Fibroblast of lung (primary cell): ENCODE measurements around the gene IQSEC3. TPM values are rescaled to one million over a fixed set of nuclear protein-coding genes. Genes with fewer than 3 reads are reported as not detected.

Source experiments
- DNase-seq, 2 donors: peaks; one replicate each; pipeline versions ENCODE4 v3.0.0 to v3.0.0-alpha.2; 2010; ENCODE audit warnings: low read depth in 2 of 2
- H2AFZ ChIP-seq: 2 replicates; pipeline ENCODE4 v1.5.1; 2012; ENCODE audit warnings: low read length, control low read depth, inconsistent platforms
- H3K27ac ChIP-seq: 2 replicates; pipeline ENCODE4 v1.5.1; 2011; ENCODE audit warnings: low read length, control low read depth; ENCODE audit not compliant: insufficient read depth
- H3K27me3 ChIP-seq: 2 replicates; pipeline ENCODE4 v1.5.1; 2011; ENCODE audit warnings: mild to moderate bottlenecking, low read length; ENCODE audit not compliant: control insufficient read depth, insufficient read depth
- H3K36me3 ChIP-seq: 2 replicates; pipeline ENCODE4 v1.5.1; 2011; ENCODE audit warnings: low read length; ENCODE audit not compliant: control insufficient read depth, insufficient read depth
- H3K4me1 ChIP-seq: 2 replicates; pipeline ENCODE4 v1.5.1; 2011; ENCODE audit warnings: low read length; ENCODE audit not compliant: control insufficient read depth, insufficient read depth; ENCODE audit errors: extremely low read depth
- H3K4me2 ChIP-seq: 2 replicates; pipeline ENCODE4 v1.5.1; 2011; ENCODE audit warnings: low read length, control low read depth; ENCODE audit not compliant: insufficient read depth; ENCODE audit errors: extremely low read depth
- H3K4me3 ChIP-seq, 4 experiments: fragments of 200-600 bp in 1 of 4; sonication (generic) in 1 of 4; replicated peaks in 1 of 4; 2 replicates each; pipeline ENCODE4 v1.5.1; 2011 to 2016; ENCODE audit warnings: low read length in 4 of 4, low read depth in 3 of 4, mild to moderate bottlenecking in 3 of 4, control low read depth in 2 of 4, inconsistent platforms in 1 of 4, mixed read lengths in 1 of 4; ENCODE audit not compliant: insufficient read depth in 1 of 4; ENCODE audit errors: control extremely low read depth in 1 of 4
- H3K79me2 ChIP-seq: 2 replicates; pipeline ENCODE4 v1.5.1; 2012; ENCODE audit warnings: mild to moderate bottlenecking, low read length, inconsistent platforms; ENCODE audit not compliant: control insufficient read depth, insufficient read depth
- H3K9ac ChIP-seq: 2 replicates; pipeline ENCODE4 v1.5.1; 2011; ENCODE audit warnings: mild to moderate bottlenecking, low read length, control low read depth; ENCODE audit not compliant: insufficient read depth
- H3K9me3 ChIP-seq: 2 replicates; pipeline ENCODE4 v1.5.1; 2012; ENCODE audit warnings: low read depth, low read length; ENCODE audit not compliant: control insufficient read depth, insufficient read depth
- H4K20me1 ChIP-seq: 2 replicates; pipeline ENCODE4 v1.5.1; 2011; ENCODE audit warnings: low read length; ENCODE audit not compliant: control insufficient read depth, insufficient read depth; ENCODE audit errors: extremely low read depth
- CTCF ChIP-seq, 2 donors: IDR thresholded peaks in 1 of 2; conservative IDR thresholded peaks in 1 of 2; 1 replicate in 1 of 2; 2 replicates in 1 of 2; pipeline ENCODE4 v1.5.1; 2011 to 2012; ENCODE audit warnings: low read length in 2 of 2, control low read depth in 1 of 2, inconsistent platforms in 1 of 2, low read depth in 1 of 2, mild to moderate bottlenecking in 1 of 2
- EZH2 ChIP-seq: IDR thresholded peaks from 2 replicates; pipeline ENCODE4 v1.5.1; 2012; ENCODE audit warnings: low read length, control low read depth, mild to moderate bottlenecking; ENCODE audit errors: missing control alignments
- polyA plus RNA-seq, 2 donors: library from polyadenylated mRNA; depleted of rRNA in 1 of 2; stranded (reverse) in 1 of 2; unstranded in 1 of 2; fragments of >200 nt; gene quantifications; 2 replicates each; pipeline ENCODE4 v1.2.1, GENCODE V29; 2011 to 2012; ENCODE audit warnings: missing spikeins in 1 of 2
- total RNA-seq: library from RNA; depleted of rRNA; stranded (reverse); fragments of >200 nt; gene quantifications from 2 replicates; pipeline ENCODE4 v1.2.1, GENCODE V29; 2014

The IQSEC3 gene
- total and polyA plus RNA-seq, 2 donors (not counting 1 experiment from before 2014, with no cell fraction given) = 0.14 to 1.3 TPM

GRCh38 chr12:160858-161257 is 94.3 kb downstream of the IQSEC3 start:
- Histone ChIP-seq H2AFZ (no peak overlapping the region), H3K4me1 (no peaks in the 10 kb centered on the region), H3K9ac (no peak overlapping the region), H3K27me3 (peaks cover 5% of the 10 kb centered on the region), H3K4me2 (no peak overlapping the region), H3K27ac (no peak overlapping the region), H3K4me3 (no peak overlapping the region), H4K20me1 (no peaks in the 10 kb centered on the region), H3K9me3 (no peaks in the 10 kb centered on the region), H3K36me3 (no peaks in the 10 kb centered on the region), H3K79me2 (no peaks in the 10 kb centered on the region)
- no peak for TF ChIP-seq EZH2
- TF ChIP-seq CTCF (conservative IDR thresholded peaks at IDR 0.05 in 1 of 2, IDR thresholded peaks at IDR 0.05 in 1 of 2; ENCODE audit: low read depth in 1 of 2, low read length in 2 of 2) = no peak
- DNase-seq = no peak

DNA sequence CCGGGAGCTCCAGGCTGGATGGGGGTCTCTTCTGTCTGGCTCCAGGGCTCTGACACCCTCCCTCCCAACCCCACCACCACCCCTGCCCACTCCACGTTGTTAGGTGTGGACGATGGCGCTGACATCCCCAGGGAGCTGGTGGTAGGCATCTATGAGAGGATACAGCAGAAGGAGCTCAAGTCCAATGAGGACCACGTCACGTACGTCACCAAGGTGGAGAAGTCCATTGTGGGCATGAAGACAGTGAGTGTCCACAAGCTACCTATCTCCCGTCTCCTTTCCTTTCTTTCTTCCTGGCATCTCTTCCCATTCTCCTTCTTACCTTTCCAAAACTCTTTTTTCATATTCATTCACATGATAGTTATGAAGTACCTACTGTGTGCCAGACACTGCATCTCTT is 95.3 kb downstream of the IQSEC3 start:
- DNase-seq = no peak
- no peak overlapping the region for H3K9ac ChIP-seq
- H4K20me1 ChIP-seq = no peaks in the 10 kb centered on the region
- no peaks in the 10 kb centered on the region for H3K4me1 ChIP-seq
- H3K36me3 ChIP-seq = no peaks in the 10 kb centered on the region
- peaks cover 4% of the 10 kb centered on the region for H3K27me3 ChIP-seq
- no peak overlapping the region for H3K4me3 ChIP-seq
- no peaks in the 10 kb centered on the region for H3K79me2 ChIP-seq
- H3K4me2 ChIP-seq = no peak overlapping the region
- TF ChIP-seq EZH2 (no peak), CTCF (conservative IDR thresholded peaks at IDR 0.05 in 1 of 2, IDR thresholded peaks at IDR 0.05 in 1 of 2; ENCODE audit: low read depth in 1 of 2, low read length in 2 of 2) (no peak)
- no peaks in the 10 kb centered on the region for H3K9me3 ChIP-seq
- no peak overlapping the region for H3K27ac ChIP-seq
- H2AFZ ChIP-seq = no peak overlapping the region

DNA sequence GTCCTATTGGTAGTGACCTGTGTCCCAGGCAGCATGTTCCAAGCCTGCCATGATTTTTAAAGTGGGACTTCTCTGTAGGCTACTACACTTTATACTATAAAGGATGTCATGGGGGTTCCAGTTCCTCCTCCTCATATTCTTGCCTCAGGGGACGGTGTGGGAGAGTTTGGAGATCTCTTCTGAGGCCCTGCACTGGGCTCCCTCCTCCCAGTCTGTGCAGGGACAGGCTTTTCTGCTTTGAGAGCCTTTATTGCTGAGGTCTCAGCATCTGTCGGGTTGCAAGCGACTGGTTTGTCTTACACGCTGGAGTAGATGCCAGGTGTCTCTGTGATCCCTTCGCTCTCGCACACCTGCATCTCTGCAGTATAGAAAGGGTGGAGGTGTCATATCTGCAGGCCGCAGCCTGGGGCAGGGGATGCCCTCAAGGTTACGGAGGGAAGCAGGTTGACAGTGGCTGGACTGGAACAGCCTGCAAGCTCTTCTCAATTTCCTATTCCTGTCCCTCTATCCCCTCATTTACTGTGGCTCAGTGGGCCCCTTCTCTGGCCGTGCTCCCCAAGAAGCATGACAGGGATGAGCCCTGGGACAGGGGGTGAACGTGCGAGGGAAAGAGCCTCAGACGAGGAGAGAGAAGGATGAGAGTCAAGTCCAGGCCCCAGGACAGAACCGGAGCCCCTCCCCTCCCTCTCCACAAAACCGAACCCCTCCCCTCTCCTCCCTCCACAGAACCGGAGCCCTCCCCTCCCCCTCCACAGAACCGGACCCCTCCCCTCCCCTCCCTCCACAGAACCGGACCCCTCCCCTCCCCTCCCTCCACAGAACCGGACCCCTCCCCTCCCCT is 96.1 kb downstream of the IQSEC3 start:
- H3K36me3 ChIP-seq = no peaks in the 10 kb centered on the region
- peaks cover 6% of the 10 kb centered on the region for H3K27me3 ChIP-seq
- no peak overlapping the region for H3K27ac ChIP-seq
- no peaks in the 10 kb centered on the region for H3K79me2 ChIP-seq
- H3K9me3 ChIP-seq = no peaks in the 10 kb centered on the region
- H4K20me1 ChIP-seq = no peaks in the 10 kb centered on the region
- TF ChIP-seq EZH2 (no peak), CTCF (conservative IDR thresholded peaks at IDR 0.05 in 1 of 2, IDR thresholded peaks at IDR 0.05 in 1 of 2; ENCODE audit: low read depth in 1 of 2, low read length in 2 of 2) (no peak)
- no peak overlapping the region for H3K9ac ChIP-seq
- no peak for DNase-seq
- no peak overlapping the region for H3K4me3 ChIP-seq
- no peak overlapping the region for H3K4me2 ChIP-seq
- no peak overlapping the region for H2AFZ ChIP-seq
- H3K4me1 ChIP-seq = no peaks in the 10 kb centered on the region
